RWPE2 (cell line): Measurements from ENCODE around the gene KHDC4.
"Not testable (repeated sequence)": the region's sequence is repeated elsewhere in the genome, so short reads cannot be mapped to it uniquely, and the experiment has no call there.

Source experiments
- ATAC-seq: fragments of 200-7000 bp; cut with Tn5 transposase; 3 replicates; pipeline ENCODE4 v1.9.1; 2021; ENCODE audit warnings: low read depth
- DNase-seq: peaks from one replicate; pipeline ENCODE4 v3.0.0-alpha.2; 2020; ENCODE audit warnings: low spot score
- H3K27ac ChIP-seq: fragments of 450-650 bp; 2 replicates; pipeline ENCODE4 v1.5.1; 2017; ENCODE audit warnings: mild to moderate bottlenecking; ENCODE audit not compliant: poor library complexity, severe bottlenecking
- H3K27me3 ChIP-seq: fragments of 250-450 bp; sonication (Bioruptor Pico); 2 replicates; pipeline ENCODE4 v1.5.1; 2021; ENCODE audit warnings: mild to moderate bottlenecking, moderate library complexity; ENCODE audit not compliant: insufficient read depth, poor library complexity, severe bottlenecking
- H3K36me3 ChIP-seq: fragments of 250-450 bp; sonication (Bioruptor Pico); 2 replicates; pipeline ENCODE4 v1.5.1; 2020; ENCODE audit warnings: low read depth, mild to moderate bottlenecking, moderate library complexity
- H3K4me1 ChIP-seq: fragments of 250-450 bp; sonication (Bioruptor Pico); 2 replicates; pipeline ENCODE4 v1.5.1; 2021; ENCODE audit warnings: mild to moderate bottlenecking, moderate library complexity; ENCODE audit not compliant: insufficient read depth, poor library complexity, severe bottlenecking
- H3K4me3 ChIP-seq: fragments of 250-450 bp; sonication (Bioruptor Pico); 2 replicates; pipeline ENCODE4 v1.5.1; 2021; ENCODE audit warnings: mild to moderate bottlenecking, moderate library complexity; ENCODE audit not compliant: severe bottlenecking
- H3K9me3 ChIP-seq: fragments of 250-450 bp; sonication (Bioruptor Pico); 2 replicates; pipeline ENCODE4 v1.5.1; 2021; ENCODE audit warnings: mild to moderate bottlenecking, moderate library complexity; ENCODE audit not compliant: severe bottlenecking
- TF ChIP-seq, protein P1 (sequence below): fragments of 450-650 bp; IDR thresholded peaks from one replicate; pipeline ENCODE4 v1.5.1; 2017; ENCODE audit warnings: mild to moderate bottlenecking, moderate library complexity; ENCODE audit not compliant: poor library complexity, severe bottlenecking

The KHDC4 gene

DNA sequence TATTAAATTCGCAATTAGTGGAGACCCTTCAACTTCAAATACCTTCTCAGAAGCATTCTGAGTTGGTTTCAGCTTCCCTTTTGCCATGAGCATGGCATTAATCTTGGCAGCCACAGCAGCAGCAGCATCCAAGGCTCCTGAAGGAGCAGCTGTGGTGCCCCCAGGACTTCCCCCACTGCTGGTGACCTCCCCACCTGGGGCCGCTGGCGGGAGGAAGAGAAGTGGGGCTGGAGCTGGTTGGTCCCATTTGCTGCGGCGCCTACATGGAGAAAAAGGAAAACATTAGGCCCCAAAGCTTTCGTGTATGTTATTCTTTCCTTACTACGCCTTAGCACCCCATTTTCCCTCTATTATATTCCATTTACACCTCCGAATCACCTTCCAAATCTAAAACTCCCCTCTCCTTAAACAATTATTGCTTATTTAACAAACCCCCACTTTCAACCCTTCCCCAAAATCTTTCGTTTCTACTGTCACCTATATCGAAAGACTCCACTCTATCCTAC is 569 bp downstream of the KHDC4 start:
- peak overlapping the region; percentile 91 for H3K4me3 ChIP-seq
- TF ChIP-seq, protein P1, sequence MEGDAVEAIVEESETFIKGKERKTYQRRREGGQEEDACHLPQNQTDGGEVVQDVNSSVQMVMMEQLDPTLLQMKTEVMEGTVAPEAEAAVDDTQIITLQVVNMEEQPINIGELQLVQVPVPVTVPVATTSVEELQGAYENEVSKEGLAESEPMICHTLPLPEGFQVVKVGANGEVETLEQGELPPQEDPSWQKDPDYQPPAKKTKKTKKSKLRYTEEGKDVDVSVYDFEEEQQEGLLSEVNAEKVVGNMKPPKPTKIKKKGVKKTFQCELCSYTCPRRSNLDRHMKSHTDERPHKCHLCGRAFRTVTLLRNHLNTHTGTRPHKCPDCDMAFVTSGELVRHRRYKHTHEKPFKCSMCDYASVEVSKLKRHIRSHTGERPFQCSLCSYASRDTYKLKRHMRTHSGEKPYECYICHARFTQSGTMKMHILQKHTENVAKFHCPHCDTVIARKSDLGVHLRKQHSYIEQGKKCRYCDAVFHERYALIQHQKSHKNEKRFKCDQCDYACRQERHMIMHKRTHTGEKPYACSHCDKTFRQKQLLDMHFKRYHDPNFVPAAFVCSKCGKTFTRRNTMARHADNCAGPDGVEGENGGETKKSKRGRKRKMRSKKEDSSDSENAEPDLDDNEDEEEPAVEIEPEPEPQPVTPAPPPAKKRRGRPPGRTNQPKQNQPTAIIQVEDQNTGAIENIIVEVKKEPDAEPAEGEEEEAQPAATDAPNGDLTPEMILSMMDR: no peak
- ATAC-seq (no peak), DNase-seq (no peak)
- peaks cover 41% of the 10 kb centered on the region for H3K4me1 ChIP-seq
- peaks cover 54% of the 10 kb centered on the region for H3K36me3 ChIP-seq
- no peaks in the 10 kb centered on the region for H3K9me3 ChIP-seq
- H3K27ac ChIP-seq: peak overlapping the region; percentile 72
- no peaks in the 10 kb centered on the region for H3K27me3 ChIP-seq

DNA sequence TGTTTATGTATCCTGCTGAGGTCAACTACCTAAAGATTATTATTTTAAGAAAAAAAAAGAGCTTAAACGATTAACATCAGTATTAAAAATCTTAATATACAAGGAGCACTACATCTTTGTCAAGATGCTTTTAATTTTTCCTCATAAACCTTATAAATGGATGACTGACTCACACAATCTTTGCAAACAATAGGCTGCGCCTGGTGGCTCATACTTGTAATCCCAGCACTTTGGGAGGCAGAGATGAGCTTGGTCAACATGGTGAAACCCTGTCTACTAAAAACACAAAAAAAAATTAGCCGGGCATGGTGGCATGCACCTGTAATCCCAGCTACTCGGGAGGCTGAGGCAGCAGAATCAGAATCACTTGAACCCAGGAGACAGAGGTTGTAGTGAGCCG is 1.7 kb downstream of the KHDC4 start:
- H3K27ac ChIP-seq: peak overlapping the region; percentile 72
- H3K9me3 ChIP-seq: no peaks in the 10 kb centered on the region
- H3K36me3 ChIP-seq: peaks cover 65% of the 10 kb centered on the region
- DNase-seq (no peak), ATAC-seq (no peak)
- H3K27me3 ChIP-seq: no peaks in the 10 kb centered on the region
- TF ChIP-seq, protein P1: no peak
- peak overlapping the region; percentile 1 for H3K4me3 ChIP-seq
- H3K4me1 ChIP-seq: peaks cover 41% of the 10 kb centered on the region

DNA sequence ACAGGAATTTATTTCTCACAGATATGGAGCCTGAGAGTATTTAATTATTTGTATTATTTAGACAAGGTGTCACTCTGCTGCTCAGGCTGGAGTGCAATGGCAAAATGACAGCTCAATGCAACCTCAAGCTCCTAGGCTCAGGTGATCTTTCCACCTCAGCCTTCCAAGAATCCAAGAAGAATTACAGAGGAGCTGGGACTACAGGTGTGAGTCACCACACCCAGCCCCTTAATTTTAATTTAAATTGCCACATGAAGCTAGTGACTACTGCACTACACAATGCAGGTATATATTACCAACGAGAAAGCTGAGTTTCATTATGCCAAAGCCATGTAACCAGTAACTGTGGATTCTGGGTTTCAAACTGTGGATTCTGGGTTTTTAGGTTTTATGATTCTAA is 2.1 kb downstream of the KHDC4 start:
- no peak for DNase-seq
- TF ChIP-seq, protein P1: no peak
- H3K27ac ChIP-seq: peak overlapping the region; percentile 72
- peaks cover 70% of the 10 kb centered on the region for H3K36me3 ChIP-seq
- H3K4me3 ChIP-seq: peak overlapping the region; percentile 1
- H3K27me3 ChIP-seq: no peaks in the 10 kb centered on the region
- peaks cover 41% of the 10 kb centered on the region for H3K4me1 ChIP-seq
- H3K9me3 ChIP-seq: no peaks in the 10 kb centered on the region
- peak; percentile 55 for ATAC-seq

DNA sequence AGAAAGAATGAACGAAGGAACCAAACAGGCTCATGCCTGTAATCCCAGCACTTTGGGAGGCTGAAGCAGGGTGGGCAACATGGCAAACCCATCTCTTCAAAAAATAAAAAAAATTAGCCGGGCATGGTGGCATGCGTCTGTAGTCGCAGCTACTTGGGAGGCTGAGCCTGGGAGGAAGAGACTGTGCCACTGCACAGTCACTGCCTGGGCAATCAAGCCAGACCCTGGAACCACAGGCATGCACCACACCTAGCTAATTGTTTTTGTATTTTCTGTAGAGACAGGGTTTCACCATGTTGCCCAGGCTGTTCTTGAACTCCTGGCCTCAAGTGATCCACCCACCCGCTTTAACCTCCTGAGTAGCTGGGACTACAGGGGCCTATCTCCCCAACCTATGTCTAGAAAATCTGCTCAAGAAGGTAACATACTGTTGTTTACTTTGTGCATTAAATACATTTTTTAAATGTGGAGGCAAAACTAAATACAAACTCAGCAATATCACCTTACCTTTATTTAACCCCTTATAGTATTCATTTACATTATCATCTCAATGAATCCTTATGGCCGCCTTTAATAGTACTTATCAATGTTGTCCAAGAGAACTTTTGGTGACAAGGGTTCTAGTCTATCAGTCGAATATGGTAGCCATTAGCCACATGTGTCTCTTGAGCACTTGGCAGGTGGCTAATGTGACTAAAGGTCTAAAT is 2.7 kb downstream of the KHDC4 start:
- peak; percentile 21; the same call in 2 of the 3 replicates for ATAC-seq
- DNase-seq: no peak
- H3K4me3 ChIP-seq: no peak overlapping the region
- H3K27me3 ChIP-seq: no peaks in the 10 kb centered on the region
- peaks cover 75% of the 10 kb centered on the region for H3K36me3 ChIP-seq
- H3K4me1 ChIP-seq: peaks cover 41% of the 10 kb centered on the region
- H3K27ac ChIP-seq: peak overlapping the region; percentile 72
- no peaks in the 10 kb centered on the region for H3K9me3 ChIP-seq
- TF ChIP-seq, protein P1: no peak

DNA sequence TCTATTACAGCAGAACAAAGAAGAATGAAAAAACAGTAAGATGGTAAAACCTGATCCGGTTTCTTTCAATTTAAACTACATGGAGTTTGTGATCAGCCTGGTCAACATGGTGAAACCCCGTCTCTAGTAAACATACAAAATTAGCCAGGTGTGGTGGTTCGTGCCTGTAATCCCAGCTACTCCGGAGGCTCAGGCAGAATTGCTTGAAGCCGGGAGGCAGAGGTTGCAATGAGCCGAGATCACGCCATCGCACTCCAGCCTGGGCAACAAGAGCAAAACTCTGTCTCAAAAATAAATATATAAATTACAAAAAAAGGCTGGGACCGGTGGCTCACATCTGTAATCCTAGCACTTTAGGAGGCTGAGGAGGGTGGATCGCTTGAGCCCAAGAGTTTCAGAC is 3.5 kb downstream of the KHDC4 start:
- DNase-seq, H3K27me3 ChIP-seq, H3K9me3 ChIP-seq, ATAC-seq, H3K4me3 ChIP-seq: not testable (repeated sequence)
- Histone ChIP-seq H3K4me1 (peaks cover 41% of the 10 kb centered on the region), H3K27ac (peak overlapping the region; percentile 72), H3K36me3 (peaks cover 83% of the 10 kb centered on the region)
